Right hindlimb (tissue), 1 donor: ENCODE data around the gene ENPEP.

Experiments used
- DNase-seq: peaks from one replicate; pipeline ENCODE4 v3.0.0-alpha.2; 2018

ENPEP gene

GRCh38 chr4:110610940-110611831, 135.2 kb downstream of the ENPEP start:
- no peak for DNase-seq

GRCh38 chr4:110611968-110612447, 136.1 kb downstream of the ENPEP start:
- no peak for DNase-seq

- no peak for DNase-seq
Observed at GRCh38 chr4:110612631-110613269, 136.8 kb downstream of the ENPEP start.

- DNase-seq: no peak
Observed at GRCh38 chr4:110613745-110614144, 137.8 kb downstream of the ENPEP start.

GRCh38 chr4:110614173-110614963, 138.4 kb downstream of the ENPEP start:
- DNase-seq: no peak
